ENCODE data around the gene INF2. TPM values are rescaled to one million over a fixed set of nuclear protein-coding genes. Genes with fewer than 3 reads are reported as not detected.
"Not testable (repeated sequence)": the region's sequence is repeated elsewhere in the genome, so short reads cannot be mapped to it uniquely, and the experiment has no call there.

INF2 gene
- total RNA-seq, 4 donors from 2014 or later, result 187 to 510 (median 205) TPM

DNA sequence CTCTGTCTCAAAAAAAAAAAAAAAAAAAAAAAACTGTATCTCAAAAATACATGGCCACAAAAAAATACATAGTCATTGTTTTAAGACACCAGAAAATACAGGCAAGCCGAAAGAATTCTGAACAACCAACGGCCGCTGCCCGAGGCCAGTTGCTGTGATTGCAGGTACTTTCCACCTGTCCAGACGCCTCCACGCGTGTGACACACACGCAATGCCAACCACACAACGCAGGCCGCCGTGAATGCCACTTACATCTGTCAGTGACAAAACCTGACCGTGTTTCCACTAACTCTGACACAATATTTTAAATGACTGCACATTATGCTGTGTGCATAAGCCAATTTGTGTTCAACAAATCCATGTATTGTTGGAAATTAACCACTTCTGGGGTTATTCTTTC, 22.4 kb upstream of the INF2 start:
- Histone ChIP-seq H3K4me3 (no peak overlapping the region), H3K27ac (no peak overlapping the region), H3K4me1 (peaks cover 5 to 10% (median 8%) of the 10 kb centered on the region in 4 donors), H3K27me3 (no peaks in the 10 kb centered on the region), H3K9me3 (no peaks in the 10 kb centered on the region), H3K36me3 (no peaks in the 10 kb centered on the region)
- DNase-seq, result no peak
- intact Hi-C loops (cut with DNase I; ENCODE audit: low total_unique reads), result no loop called here
- TF ChIP-seq, protein P1, sequence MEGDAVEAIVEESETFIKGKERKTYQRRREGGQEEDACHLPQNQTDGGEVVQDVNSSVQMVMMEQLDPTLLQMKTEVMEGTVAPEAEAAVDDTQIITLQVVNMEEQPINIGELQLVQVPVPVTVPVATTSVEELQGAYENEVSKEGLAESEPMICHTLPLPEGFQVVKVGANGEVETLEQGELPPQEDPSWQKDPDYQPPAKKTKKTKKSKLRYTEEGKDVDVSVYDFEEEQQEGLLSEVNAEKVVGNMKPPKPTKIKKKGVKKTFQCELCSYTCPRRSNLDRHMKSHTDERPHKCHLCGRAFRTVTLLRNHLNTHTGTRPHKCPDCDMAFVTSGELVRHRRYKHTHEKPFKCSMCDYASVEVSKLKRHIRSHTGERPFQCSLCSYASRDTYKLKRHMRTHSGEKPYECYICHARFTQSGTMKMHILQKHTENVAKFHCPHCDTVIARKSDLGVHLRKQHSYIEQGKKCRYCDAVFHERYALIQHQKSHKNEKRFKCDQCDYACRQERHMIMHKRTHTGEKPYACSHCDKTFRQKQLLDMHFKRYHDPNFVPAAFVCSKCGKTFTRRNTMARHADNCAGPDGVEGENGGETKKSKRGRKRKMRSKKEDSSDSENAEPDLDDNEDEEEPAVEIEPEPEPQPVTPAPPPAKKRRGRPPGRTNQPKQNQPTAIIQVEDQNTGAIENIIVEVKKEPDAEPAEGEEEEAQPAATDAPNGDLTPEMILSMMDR (IDR thresholded peaks at IDR 0.05), result no peak
- no peak for TF ChIP-seq EP300 (IDR thresholded peaks at IDR 0.05; ENCODE audit: low read depth)
- TF ChIP-seq POLR2AphosphoS5 (IDR thresholded peaks at IDR 0.05), result no peak
- TF ChIP-seq POLR2A (IDR thresholded peaks at IDR 0.05), result no peak
- 87 to 95% methylated on average over 7 to 12 of the region's 12 CpGs for WGBS, 2 donors (ENCODE audit: low coverage in 1 of 2)
- in situ Hi-C loops (cut with MboI; ENCODE audit: low pct_ligation_motif_present in 1 of 4, low pct_unique_long_range_greater_than_20kb in 1 of 4, low sequenced_read_pairs in 3 of 4), result no loop called here

DNA sequence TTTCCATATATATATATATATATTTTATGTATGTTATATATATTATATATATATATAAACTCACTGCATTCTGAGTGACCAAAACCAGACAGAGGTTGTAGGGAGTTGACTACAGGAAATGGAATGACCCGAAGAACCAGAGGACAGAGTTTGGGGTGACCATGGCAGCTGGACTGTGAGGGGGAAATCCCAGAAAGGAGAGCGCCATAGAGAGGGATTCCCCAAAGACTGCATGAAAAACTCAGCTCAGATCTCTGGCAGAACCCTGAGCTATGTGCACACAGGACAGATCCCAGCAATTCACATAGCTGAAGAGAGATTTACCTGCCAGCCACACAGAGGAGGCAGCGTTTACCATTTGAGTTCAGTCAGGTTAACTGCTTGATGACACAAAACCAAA, 19.7 kb upstream of the INF2 start:
- in situ Hi-C loops (cut with MboI; ENCODE audit: low pct_ligation_motif_present in 1 of 4, low pct_unique_long_range_greater_than_20kb in 1 of 4, low sequenced_read_pairs in 3 of 4), result no loop called here
- intact Hi-C loops (cut with DNase I; ENCODE audit: low total_unique reads), result no loop called here
- TF ChIP-seq POLR2A (IDR thresholded peaks at IDR 0.05) (no peak), EP300 (IDR thresholded peaks at IDR 0.05; ENCODE audit: low read depth) (no peak), POLR2AphosphoS5 (IDR thresholded peaks at IDR 0.05) (no peak)
- TF ChIP-seq, protein P1 (IDR thresholded peaks at IDR 0.05), result no peak
- Histone ChIP-seq H3K4me1 (peaks cover 5 to 10% (median 8%) of the 10 kb centered on the region in 4 donors), H3K27me3 (no peaks in the 10 kb centered on the region), H3K9me3 (no peaks in the 10 kb centered on the region), H3K27ac (no peak overlapping the region), H3K36me3 (no peaks in the 10 kb centered on the region), H3K4me3 (no peak overlapping the region)
- 54 to 68% methylated on average over 2 to 3 of the region's 3 CpGs for WGBS, 2 donors (ENCODE audit: low coverage in 1 of 2)
- DNase-seq, result no peak

DNA sequence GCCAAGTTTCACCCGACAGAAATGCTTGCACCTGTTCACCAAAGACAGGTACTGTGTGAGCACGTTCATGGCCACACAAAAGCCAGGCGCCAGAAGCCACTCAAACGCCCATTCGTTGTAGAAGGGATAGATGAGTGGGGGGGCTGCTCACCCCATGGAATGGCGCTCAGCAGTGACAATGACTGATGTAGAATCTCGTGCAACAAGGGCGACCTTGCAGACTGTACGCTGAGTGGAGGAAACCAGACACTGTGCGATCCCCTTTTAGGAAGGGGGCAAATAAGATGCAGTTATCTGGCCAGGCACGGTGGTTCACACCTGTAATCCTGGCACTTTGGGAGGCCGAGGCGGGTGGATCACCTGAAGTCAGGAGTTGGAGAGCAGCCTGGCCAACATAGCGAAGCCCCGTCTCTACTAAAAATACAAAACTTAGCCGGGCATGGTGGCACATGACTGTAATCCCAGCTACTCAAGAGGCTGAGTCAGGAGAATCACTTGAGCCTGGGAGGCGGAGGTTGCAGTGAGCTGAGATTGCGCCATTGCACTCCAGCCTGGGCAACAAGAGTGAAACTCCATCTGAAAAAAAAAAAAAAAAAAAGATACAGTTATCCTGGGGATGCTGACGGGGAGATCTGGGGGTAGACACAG, 18.0 kb upstream of the INF2 start:
- DNase-seq; H3K9me3 ChIP-seq; H3K27me3 ChIP-seq; in situ Hi-C loops (cut with MboI; ENCODE audit: low pct_ligation_motif_present in 1 of 4, low pct_unique_long_range_greater_than_20kb in 1 of 4, low sequenced_read_pairs in 3 of 4); intact Hi-C loops (cut with DNase I; ENCODE audit: low total_unique reads); H3K4me1 ChIP-seq; H3K4me3 ChIP-seq; H3K36me3 ChIP-seq; H3K27ac ChIP-seq: not testable (repeated sequence)
- 87 to 92% methylated on average over 7 to 19 of the region's 19 CpGs for WGBS, 2 donors (ENCODE audit: low coverage in 1 of 2)

DNA sequence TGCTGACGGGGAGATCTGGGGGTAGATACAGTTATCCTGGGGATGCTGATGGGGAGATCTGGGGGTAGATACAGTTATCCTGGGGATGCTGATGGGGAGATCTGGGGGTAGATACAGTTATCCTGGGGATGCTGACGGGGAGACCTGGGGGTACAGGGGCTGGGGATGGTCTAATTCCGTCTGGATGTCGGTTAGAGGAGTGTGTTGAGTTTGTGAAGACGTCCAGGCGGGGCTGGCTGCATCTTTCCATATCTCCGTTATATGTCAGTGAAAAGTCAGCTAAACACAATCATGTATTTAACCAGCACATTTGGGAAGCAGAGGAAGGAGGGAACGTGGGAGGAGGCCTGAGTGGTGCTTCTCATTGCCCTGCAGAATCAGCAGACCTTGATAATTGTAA, 17.3 kb upstream of the INF2 start:
- in situ Hi-C loops (cut with MboI; ENCODE audit: low pct_ligation_motif_present in 1 of 4, low pct_unique_long_range_greater_than_20kb in 1 of 4, low sequenced_read_pairs in 3 of 4); H3K4me3 ChIP-seq; H3K27me3 ChIP-seq; H3K9me3 ChIP-seq; intact Hi-C loops (cut with DNase I; ENCODE audit: low total_unique reads); H3K4me1 ChIP-seq; H3K36me3 ChIP-seq; DNase-seq; H3K27ac ChIP-seq: not testable (repeated sequence)
- 44 to 83% methylated on average over 1 to 7 of the region's 8 CpGs for WGBS, 2 donors (ENCODE audit: low coverage in 1 of 2)

DNA sequence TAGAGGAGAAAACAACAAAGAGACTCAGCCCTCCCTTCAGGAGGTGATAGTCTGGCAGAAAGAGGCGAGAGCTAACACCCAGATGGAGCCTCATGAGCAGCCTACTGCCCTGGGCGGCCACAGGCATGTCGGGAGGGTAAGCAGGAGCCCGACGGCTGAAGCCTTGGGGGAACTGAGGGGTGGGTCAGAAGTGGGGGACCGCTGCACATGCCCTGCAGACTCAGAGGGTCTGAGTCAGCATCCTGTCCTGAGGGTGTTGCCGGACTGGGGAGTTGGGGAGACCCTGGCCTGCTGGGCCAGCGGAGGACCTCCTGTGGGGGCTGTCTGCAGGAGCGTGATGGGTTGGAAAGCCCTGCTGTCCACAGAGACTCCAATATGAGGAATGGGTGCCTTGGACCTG, 15.9 kb upstream of the INF2 start:
- WGBS, 2 donors (ENCODE audit: low coverage in 1 of 2), result 77 to 90% methylated on average over 5 to 6 of the region's 9 CpGs
- no peak overlapping the region for H3K27ac ChIP-seq

More for the DNA sequence above, 15.9 kb upstream of the INF2 start:
- no peak for DNase-seq
- TF ChIP-seq POLR2A (IDR thresholded peaks at IDR 0.05), result no peak
- no peak for TF ChIP-seq POLR2AphosphoS5 (IDR thresholded peaks at IDR 0.05)
- no peak for TF ChIP-seq EP300 (IDR thresholded peaks at IDR 0.05; ENCODE audit: low read depth)
- TF ChIP-seq, protein P1 (IDR thresholded peaks at IDR 0.05), result no peak
- Histone ChIP-seq H3K27me3 (no peaks in the 10 kb centered on the region), H3K4me3 (no peak overlapping the region), H3K36me3 (no peaks in the 10 kb centered on the region), H3K4me1 (peaks cover 13 to 18% (median 16%) of the 10 kb centered on the region in 4 donors), H3K9me3 (no peaks in the 10 kb centered on the region)
- intact Hi-C loops (cut with DNase I; ENCODE audit: low total_unique reads) (no loop called here), in situ Hi-C loops (cut with MboI; ENCODE audit: low pct_ligation_motif_present in 1 of 4, low pct_unique_long_range_greater_than_20kb in 1 of 4, low sequenced_read_pairs in 3 of 4) (no loop called here)

Data from transverse colon (tissue), 4 donors.